HG02623 (cell line): Measurements from ENCODE around the gene UBXN4.
"Not testable (repeated sequence)": the region's sequence is repeated elsewhere in the genome, so short reads cannot be mapped to it uniquely, and the experiment has no call there.

ENCODE experiments used
- ATAC-seq: cut with Tn5 transposase; IDR thresholded peaks from one replicate; pipeline ENCODE4 v1.9.1; 2021; ENCODE audit warnings: moderate library complexity; ENCODE audit not compliant: unreplicated experiment

Gene UBXN4

DNA sequence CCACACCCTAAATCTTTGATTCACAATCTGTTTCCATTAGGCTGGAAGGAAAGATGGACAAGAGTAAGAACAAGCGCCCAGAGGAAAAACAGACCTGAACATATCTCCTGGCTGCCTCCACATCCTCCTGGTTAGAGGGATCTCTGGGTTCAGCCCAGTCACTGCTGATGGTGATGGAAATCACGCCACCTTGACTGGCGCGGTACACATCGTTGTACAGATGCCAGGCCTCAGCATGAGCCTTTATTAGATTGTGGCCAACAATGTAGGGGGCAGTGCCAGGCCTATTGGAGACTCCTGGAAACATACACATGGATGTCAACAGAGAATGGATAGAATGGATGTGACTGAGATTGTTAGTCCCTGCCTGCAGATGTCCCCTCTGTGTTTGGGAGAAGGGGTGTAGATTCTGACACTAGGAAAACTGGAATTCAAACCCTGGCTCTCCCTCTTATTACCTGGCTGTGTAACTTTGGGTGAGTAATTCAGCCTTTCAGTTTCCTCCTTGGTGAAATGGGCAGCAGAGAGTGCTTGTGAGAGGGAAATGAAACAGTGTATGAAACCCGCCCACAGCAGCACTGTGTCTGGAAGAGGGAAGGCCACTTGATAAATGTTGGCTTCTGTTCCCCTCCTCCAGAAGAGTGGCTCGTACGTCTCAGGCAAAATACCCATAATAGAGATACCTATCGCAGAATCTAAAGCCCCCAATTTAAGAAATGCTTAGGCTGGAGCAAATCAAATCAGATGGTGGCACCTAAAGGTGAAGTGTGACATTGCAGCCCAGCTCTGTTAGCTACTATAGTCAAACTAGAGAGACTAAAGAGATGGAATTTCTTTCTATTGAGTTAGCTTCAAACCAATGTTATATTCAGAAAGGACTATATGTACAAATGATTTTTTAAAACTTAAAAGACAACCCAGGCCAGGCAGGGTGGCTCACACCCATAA is 59.1 kb downstream of the UBXN4 start:
- no peak for ATAC-seq

DNA sequence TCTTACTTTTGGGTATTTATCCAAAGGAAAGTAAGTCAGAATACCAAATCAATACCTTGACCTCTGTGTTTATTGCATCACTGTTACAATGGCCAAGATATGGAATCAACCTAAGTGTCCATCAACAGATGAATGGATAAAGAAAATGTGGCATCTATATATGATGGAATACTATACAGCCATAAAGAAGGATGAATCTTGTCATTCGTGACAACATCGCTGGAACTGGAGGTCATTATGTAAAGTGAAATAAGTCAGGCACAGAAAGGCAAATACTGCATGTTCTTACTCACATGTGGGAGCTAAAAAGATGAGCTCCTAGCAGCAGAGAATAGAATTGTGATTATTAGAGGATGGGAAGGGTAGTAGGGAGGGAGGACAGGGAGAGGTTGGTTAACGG is 60.7 kb downstream of the UBXN4 start:
- no peak for ATAC-seq

DNA sequence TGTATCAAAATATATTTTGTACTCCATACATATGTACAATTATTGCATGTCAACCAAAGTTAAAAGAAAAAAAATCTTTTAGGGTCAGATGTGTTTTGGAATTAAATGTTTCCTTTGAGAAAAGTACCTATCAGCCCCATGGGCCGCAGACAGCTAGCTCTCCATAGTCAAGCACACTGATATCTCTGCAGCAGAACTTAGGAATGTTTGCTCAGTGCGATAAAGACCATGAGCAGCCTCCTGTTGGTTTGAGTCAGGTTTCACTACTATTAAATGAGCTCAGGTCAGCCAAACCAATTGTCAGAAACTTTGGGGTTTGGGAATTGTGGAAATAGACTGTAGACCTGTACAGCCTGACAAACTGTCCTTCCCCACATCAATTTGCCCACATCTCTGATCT is 61.6 kb downstream of the UBXN4 start:
- no peak for ATAC-seq

DNA sequence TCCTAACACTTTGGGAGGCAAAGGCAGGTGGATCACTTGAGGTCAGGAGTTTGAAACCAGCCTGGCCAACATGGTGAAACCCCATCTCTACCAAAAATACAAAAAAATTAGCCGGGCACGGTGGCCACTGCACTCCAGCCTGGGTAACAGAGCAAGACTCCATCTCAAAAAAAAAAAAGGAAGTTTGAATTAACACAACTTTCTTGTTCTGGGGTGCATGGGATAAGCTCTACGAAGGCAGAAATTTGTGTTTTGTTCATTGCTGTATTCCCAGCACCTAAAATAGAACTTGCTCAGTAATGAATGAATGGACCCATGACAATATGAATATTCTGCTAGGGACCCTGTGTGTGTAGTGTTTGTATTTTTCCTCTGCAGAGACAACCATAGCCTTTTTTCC is 66.2 kb downstream of the UBXN4 start:
- ATAC-seq, result not testable (repeated sequence)

DNA sequence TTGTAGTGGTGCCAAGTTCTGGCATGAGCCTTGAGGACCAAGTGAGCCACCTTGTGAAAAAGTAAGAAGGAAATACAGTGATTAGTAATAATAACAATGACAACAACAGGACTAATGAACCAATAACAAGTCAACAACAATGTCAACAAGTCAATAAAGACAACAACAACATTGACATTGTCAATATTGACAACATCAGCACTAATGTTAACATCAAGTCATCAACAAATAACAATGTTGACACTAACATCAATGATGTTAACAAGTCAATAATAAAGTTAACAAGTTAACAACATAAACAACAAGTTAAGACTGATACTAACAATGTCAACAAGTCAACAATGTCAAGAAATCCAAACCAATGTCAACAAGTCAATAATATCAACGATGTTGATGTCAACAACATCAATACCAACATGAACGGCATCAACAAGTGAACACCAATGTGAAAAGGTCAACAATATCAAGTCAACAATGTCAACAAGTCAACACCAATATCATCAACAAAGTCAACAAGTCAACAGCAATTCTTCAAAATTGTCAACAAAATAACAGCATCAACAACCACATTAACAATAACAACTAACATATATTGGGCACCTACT is 71.4 kb downstream of the UBXN4 start:
- ATAC-seq, result no peak

DNA sequence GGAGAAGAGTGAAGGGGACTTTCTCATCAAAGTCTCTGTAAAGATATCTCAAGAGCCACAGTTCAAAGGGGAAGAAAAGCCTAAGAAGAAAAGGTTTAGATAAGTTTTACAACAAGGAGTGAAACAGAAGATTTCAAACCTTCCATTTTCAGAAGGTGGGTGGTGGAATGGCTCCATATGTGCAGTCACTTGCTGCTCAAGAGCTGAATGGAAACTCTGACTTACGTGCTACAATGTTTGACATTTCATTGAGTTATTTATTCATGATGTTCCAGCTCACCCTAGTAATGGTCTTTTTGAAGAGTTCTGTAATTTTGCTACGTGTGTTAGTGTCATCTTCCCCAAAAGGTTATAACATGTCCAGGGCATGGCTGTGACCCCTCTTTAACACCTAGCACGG is 73.6 kb downstream of the UBXN4 start:
- no peak for ATAC-seq

DNA sequence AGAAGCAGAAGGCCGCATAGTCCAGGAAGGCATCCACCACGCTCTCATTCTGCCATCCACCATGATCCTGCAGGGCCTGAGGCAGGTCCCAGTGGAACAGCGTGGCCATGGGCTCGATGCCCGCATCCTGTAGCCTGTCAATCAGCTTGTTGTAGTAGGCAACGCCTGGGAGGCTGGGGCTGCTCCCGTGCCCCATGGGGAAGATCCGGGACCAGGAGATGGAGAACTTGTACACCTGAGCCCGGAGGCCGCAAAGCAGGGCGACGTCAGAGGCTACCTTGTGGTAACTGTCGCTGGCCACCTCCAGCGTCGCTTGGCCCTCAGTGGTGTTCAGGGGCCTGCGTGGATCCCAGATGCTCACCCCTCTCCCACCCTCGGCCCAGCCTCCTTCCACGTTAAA is 75.8 kb downstream of the UBXN4 start:
- no peak for ATAC-seq

DNA sequence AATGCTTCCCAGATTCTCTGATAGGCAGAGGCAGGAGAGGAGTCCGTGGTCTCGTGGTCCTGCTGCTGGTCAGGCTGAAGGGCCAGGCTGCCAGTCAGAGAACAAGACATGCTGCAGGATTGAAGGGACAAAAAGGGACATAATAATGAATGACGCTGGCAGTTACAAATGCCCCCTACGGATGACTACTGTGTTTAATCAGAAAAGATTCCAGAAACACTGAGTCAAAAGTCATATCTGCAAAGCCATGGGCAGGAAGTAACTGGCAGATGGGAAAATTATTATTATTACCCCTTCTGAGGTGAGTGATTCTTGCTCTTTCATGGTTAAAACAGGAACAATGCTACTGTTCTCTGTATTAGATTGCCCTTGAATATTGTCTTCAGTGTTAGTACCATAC is 76.3 kb downstream of the UBXN4 start:
- ATAC-seq, result no peak

DNA sequence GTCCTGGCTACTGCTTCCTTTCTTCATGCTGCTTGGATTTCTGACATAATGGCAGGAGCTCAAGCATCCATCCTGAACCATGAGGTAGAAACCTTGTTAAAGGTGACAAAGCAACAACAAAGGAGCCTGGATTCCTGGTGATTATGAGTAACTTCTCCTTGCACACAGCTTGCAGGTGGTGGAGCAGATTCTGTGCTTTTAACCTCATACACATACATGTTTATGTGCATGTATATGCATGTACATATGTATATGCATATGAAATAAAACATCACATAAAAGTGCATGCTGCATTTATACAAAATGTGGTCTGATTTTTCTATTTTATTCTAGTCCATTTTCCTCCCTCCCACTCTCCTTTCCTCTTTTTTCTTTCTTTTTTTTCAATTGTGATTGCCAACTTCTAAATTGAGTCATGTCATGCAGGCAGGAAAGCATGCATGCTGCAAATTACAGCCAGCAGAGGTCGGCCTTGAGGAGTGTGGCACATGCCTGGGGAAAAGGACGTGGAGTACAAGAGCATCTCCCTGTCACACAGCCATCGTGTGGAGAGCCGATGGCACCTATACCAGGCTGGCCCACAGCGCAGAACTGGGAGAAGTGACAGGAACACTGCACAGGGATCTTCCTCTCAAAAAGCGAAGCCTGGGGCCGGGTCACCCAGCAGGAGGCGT is 77.4 kb downstream of the UBXN4 start:
- no peak for ATAC-seq

DNA sequence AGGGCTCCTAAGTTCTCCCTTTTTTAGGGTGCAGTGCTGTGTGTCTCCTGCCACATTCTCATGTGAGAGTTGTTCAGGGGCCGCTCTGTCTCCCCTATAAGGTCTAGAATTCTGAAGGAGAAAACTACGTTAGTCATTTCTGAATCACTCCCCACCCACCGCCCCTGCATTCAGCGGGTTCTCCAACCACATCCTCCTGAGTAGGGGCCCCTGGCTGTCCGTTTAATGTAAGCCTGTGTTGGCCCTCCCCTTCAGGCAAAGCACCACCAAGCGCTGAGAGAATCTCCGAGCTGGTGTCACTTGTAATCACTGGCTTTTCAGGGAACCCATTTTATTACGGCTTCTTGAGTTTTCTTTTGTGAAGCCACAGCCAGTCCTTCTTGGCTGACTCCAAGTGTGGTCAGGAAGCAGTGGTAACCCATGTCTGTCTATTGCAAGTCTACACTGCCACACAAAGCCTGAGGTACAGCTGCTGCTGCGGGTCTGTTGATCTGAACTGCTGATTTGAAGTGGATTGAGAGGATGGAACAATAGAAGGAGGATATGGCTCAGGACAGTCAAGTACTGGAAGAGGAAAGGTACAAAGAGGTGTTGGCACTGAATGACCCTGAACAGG is 78.5 kb downstream of the UBXN4 start:
- peak; percentile 91 for ATAC-seq

DNA sequence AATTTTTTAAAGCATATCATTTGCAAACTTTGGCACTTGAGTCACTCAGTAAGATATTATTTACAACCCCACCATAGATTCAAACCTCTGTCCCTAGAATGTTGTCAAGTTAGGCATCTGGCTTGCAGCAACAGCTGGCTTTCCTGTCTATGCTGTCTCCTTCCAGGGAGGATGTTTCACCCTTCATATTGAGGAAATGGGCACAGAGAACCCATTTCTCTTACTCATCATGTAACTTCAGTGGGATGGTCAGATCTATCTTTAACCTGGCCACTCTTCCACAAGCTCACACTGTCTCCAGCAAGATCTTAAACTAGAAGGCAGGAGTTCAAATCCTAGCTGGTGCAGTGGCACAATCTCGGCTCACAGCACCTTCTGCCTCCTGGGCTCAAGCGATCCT is 79.5 kb downstream of the UBXN4 start:
- ATAC-seq, result no peak

DNA sequence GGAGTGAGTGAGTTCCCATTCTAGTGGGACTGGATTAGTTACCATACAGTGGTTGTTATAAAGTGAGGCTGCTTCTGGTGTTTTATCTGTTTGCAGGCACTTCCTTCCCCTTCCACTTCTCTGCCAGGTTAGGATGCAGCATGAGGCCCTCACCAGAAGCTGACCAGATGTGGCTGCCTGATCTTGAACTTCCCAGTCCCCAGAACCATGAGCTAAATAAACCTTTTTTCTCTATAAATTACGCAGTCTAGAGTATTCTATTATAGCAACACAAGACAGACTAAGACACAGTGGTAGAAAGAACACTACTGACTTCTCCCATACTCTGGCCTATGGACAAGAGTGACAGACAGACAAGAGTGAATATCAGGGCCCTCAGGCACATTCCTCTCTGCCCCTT is 81.2 kb downstream of the UBXN4 start:
- no peak for ATAC-seq

DNA sequence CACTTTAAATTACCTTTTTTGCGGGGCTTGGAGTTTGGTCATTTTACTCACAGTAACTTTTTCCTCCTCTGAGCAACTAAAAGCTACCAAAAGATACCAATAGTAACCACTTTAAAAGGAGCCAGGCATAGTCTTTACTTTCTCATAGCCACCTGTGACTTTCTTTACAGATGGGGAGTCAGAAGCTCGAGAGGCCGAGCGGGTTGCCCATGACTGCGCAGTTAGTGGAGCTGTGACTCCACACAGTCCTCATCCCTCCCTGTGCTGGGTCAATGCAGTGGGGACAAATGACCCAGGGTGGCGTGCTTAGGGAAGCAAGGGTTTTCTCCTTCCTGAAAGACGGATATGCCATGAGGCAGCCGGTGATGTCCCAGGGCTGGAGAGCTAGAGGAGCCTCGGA is 83.5 kb downstream of the UBXN4 start:
- no peak for ATAC-seq

DNA sequence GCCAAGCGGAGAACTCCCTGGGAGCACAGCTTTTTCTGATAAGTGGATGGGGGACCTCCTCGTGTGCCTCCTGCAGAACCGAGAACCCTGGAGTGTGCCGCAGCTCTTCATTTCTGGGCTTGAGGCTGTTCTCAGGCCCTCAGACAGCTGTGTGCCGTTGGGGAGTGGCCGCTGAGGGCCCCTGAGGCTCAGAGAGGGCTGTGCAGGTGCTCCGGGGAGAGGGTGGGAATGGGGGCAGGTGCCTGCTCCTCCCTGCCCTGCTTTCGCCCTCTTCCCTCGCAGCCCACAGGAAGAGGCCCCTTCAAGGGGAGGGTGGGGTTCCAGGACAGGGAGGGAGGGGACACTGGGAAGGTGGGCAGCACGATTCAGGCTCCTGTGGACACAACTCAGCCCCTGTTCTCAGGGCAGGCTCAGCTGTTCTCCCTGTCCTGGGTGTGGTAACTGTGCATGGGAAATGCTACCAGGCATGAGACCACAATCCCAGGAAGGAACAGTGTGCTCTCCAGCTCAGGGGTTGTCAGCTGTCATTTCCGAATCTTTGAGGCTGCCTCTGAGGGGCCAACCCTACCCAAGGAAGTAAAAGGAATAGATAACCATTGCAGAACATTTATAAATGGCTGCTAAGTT is 84.0 kb downstream of the UBXN4 start:
- ATAC-seq, result no peak

DNA sequence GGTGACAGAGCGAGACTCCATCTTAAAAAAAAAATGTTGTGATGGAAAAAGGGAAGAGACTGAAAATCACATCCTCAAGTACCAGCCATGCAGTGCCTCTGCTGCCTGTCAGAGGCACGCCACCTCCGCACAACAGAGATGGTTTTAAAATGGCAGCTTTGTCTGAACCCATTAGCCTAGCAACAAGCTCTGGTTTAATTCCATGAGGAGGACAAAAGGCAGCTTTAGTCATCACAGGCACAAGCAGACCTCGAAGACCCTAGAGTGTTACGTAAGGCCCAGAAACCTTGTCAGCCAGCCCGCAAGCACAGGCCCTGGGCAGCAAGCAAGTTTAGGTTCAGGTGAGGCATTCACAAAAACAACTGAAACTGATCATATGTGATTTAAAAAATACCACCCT is 84.9 kb downstream of the UBXN4 start:
- no peak for ATAC-seq

DNA sequence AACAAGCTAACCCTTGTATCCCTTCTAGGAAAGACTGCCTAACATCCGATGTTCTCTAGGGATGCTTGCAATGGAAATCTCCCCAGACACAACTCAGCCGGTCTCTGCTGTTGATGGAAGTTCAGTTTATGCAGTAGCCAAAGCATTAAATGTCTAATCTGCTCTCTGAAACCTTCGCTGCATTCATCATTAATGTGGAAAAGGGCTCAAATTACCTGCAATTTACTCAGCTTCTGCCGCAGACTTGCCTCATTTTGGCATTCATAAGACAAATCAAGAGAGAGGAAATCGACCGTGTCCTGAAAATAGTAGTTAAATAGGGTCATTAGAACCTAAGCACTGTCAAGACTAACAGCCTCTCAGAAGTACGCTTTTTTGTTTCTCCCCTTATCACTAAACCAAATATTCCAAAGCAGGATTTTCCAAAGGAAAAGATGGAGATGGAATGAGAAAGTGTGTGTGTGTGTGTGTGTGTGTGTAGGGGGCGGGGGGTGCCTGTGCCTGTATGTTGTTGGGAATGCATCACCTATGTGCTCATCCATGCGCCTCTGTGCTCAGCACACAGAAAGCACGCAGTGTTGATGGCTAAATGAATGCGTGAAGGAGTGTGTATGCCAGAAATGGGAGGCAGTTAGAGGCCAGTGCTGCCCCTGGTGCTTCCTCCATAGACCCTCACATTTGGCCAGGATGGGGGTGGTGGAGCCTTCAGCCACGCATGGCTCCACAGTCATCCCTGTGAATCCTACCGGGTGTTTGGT is 87.9 kb downstream of the UBXN4 start:
- no peak for ATAC-seq

DNA sequence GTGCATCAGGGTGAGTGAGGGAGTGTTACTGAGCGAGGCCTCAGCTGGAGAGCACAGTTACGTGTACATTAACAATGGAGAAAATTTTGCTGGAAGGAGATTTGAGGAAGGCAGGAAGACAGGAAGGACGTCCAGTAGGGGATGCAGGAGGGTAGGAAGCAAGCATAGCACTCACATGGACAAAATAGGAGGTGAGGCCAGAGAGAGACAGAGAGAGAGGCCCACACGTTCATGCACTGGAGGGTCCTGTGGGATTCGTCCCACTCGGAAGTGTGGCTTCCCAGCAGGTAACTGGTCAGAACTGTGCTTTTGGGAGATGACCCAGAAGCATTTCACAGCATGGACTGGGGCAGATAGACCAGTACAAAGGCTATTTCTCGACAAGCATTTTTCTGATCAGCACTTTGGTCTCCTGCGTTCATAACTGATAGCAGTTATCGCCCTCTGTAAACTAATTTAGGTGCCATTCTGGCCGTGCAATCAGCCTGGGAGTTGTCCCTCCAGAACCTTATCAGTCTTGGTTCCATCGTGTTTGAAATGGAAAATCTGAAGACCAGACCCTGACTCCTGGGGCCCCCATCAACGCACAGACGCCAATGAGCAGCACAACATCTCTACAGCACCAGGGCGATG is 89.6 kb downstream of the UBXN4 start:
- ATAC-seq, result no peak

DNA sequence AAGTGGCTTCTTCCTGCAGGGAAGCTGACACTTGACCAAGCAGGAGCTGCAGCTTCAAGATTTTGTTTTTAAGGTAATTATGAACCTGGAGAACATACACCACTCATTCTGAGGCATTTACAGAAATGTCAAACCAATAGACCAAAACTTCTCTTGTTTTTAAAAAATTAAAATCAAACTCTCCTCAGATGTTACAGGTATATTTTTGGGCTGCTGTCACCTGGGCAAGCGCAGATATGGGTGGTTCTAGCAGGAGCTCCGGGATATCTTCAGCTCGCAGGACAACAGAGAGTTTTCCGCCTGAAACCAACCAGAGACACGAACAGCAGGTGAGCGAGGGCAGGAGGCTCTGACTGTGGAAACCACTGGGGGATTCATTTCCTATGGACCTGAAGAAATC is 91.2 kb downstream of the UBXN4 start:
- ATAC-seq, result no peak
